Measurements from ENCODE around the gene HEMK1. TPM values are rescaled to one million over a fixed set of nuclear protein-coding genes. Genes with fewer than 3 reads are reported as not detected.

HEMK1 gene
- total RNA-seq, 3 donors from 2014 or later (not counting 1 experiment from before 2014, with no cell fraction given) = 20.5 to 29.3 (median 28.2) TPM

- H3K36me3 Mint-ChIP-seq = no peaks in the 10 kb centered on the region
- no peak for ATAC-seq
- H3K27ac Mint-ChIP-seq = peak overlapping the region; percentile 6 to 13
Observed at GRCh38 chr3:50583897-50584296, 14.6 kb downstream of the HEMK1 start.

DNA sequence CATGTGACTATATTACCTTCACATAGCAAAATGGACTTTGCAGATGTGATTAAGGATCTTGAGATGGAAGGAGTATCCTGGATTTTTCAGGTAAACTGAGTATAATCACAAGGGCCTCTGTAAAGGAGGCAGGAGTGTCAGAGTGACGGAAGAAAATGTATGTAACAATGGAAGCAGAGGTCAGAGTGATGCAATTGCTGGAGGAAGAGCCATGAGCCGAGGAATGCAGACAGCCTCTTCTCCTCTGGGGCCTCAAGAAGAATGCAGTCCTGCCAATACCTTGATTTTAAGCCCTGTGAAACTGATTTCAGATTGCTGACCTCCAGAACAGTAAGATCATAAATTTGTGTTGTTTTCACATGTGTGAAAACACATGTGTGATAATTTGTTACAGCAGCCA is 15.1 kb downstream of the HEMK1 start:
- Mint-ChIP-seq H3K4me3 (no peak overlapping the region), H3K4me1 (peaks cover 30 to 38% of the 10 kb centered on the region in 2 donors), H3K27ac (peak overlapping the region in 1 of 2 donors; percentile 13), H3K9me3 (no peaks in the 10 kb centered on the region), H3K27me3 (ENCODE audit: low read depth in 2 of 2) (no peaks in the 10 kb centered on the region), H3K36me3 (no peaks in the 10 kb centered on the region)
- ATAC-seq (no peak), DNase-seq (no peak)
- intact Hi-C loops (cut with micrococcal nuclease) = no loop called here
- Histone ChIP-seq H3K27ac (ENCODE audit: low read length) (no peak overlapping the region), H3K36me3 (ENCODE audit: control insufficient read depth, insufficient read depth, low read length) (peaks cover 26% of the 10 kb centered on the region), H3K27me3 (ENCODE audit: control insufficient read depth, insufficient read depth, low read length) (no peaks in the 10 kb centered on the region), H3K9me3 (ENCODE audit: control insufficient read depth, insufficient read depth, low read length) (no peaks in the 10 kb centered on the region), H3K4me3 (ENCODE audit: low read length) (no peak overlapping the region), H3K4me1 (ENCODE audit: control insufficient read depth, insufficient read depth, low read length) (peaks cover 28% of the 10 kb centered on the region)
- TF ChIP-seq CTCF (IDR thresholded peaks at IDR 0.05) = no peak
- WGBS (ENCODE audit: insufficient coverage) = 92% methylated on average over 2 of the region's 2 CpGs

More at GRCh38 chr3:50583897-50584296, 14.6 kb downstream of the HEMK1 start:
- H3K4me1 Mint-ChIP-seq = peaks cover 29 to 35% of the 10 kb centered on the region in 2 donors
- no peak for TF ChIP-seq CTCF (IDR thresholded peaks at IDR 0.05)
- H3K9me3 Mint-ChIP-seq = no peaks in the 10 kb centered on the region
- no peaks in the 10 kb centered on the region for H3K27me3 Mint-ChIP-seq (ENCODE audit: low read depth in 2 of 2)
- no peak overlapping the region for H3K4me3 Mint-ChIP-seq
- Histone ChIP-seq H3K4me3 (ENCODE audit: low read length) (no peak overlapping the region), H3K27me3 (ENCODE audit: control insufficient read depth, insufficient read depth, low read length) (no peaks in the 10 kb centered on the region), H3K4me1 (ENCODE audit: control insufficient read depth, insufficient read depth, low read length) (peaks cover 23% of the 10 kb centered on the region), H3K36me3 (ENCODE audit: control insufficient read depth, insufficient read depth, low read length) (peaks cover 30% of the 10 kb centered on the region), H3K9me3 (ENCODE audit: control insufficient read depth, insufficient read depth, low read length) (no peaks in the 10 kb centered on the region), H3K27ac (ENCODE audit: low read length) (no peak overlapping the region)
- WGBS (ENCODE audit: insufficient coverage) = 95% methylated on average over 6 of the region's 6 CpGs
- no peak for DNase-seq
- intact Hi-C loops (cut with micrococcal nuclease) = no loop called here

GRCh38 chr3:50585919-50586762 is 16.8 kb downstream of the HEMK1 start:
- H3K36me3 Mint-ChIP-seq = no peaks in the 10 kb centered on the region
- no peak overlapping the region for H3K27ac Mint-ChIP-seq
- intact Hi-C loops (cut with micrococcal nuclease) = no loop called here
- Histone ChIP-seq H3K4me3 (ENCODE audit: low read length) (no peak overlapping the region), H3K9me3 (ENCODE audit: control insufficient read depth, insufficient read depth, low read length) (no peaks in the 10 kb centered on the region), H3K4me1 (ENCODE audit: control insufficient read depth, insufficient read depth, low read length) (peaks cover 43% of the 10 kb centered on the region), H3K36me3 (ENCODE audit: control insufficient read depth, insufficient read depth, low read length) (peaks cover 12% of the 10 kb centered on the region), H3K27me3 (ENCODE audit: control insufficient read depth, insufficient read depth, low read length) (no peaks in the 10 kb centered on the region), H3K27ac (ENCODE audit: low read length) (no peak overlapping the region)
- WGBS (ENCODE audit: insufficient coverage) = 86% methylated on average over 6 of the region's 6 CpGs
- ATAC-seq (no peak), DNase-seq (no peak)
- peaks cover 34 to 47% of the 10 kb centered on the region in 2 donors for H3K4me1 Mint-ChIP-seq
- H3K9me3 Mint-ChIP-seq = no peaks in the 10 kb centered on the region
- H3K27me3 Mint-ChIP-seq (ENCODE audit: low read depth in 2 of 2) = no peaks in the 10 kb centered on the region
- no peak for TF ChIP-seq CTCF (IDR thresholded peaks at IDR 0.05)
- no peak overlapping the region for H3K4me3 Mint-ChIP-seq

- WGBS (ENCODE audit: insufficient coverage) = 80% methylated on average over 3 of the region's 3 CpGs
- peaks cover 44% of the 10 kb centered on the region for H3K4me1 ChIP-seq (ENCODE audit: control insufficient read depth, insufficient read depth, low read length)
- ATAC-seq (no peak), DNase-seq (no peak)
- Mint-ChIP-seq H3K36me3 (no peaks in the 10 kb centered on the region), H3K27ac (no peak overlapping the region), H3K9me3 (no peaks in the 10 kb centered on the region), H3K27me3 (ENCODE audit: low read depth in 2 of 2) (no peaks in the 10 kb centered on the region), H3K4me1 (peaks cover 38 to 53% of the 10 kb centered on the region in 2 donors), H3K4me3 (no peak overlapping the region)
- no peak for TF ChIP-seq CTCF (IDR thresholded peaks at IDR 0.05)
- intact Hi-C loops (cut with micrococcal nuclease) = no loop called here
- no peak overlapping the region for H3K27ac ChIP-seq (ENCODE audit: low read length)
- no peaks in the 10 kb centered on the region for H3K27me3 ChIP-seq (ENCODE audit: control insufficient read depth, insufficient read depth, low read length)
- no peaks in the 10 kb centered on the region for H3K9me3 ChIP-seq (ENCODE audit: control insufficient read depth, insufficient read depth, low read length)
- peaks cover 6% of the 10 kb centered on the region for H3K36me3 ChIP-seq (ENCODE audit: control insufficient read depth, insufficient read depth, low read length)
- no peak overlapping the region for H3K4me3 ChIP-seq (ENCODE audit: low read length)
Observed at GRCh38 chr3:50586763-50587070, 17.4 kb downstream of the HEMK1 start.

Data from natural killer cell (primary cell).